K562 (cell line): ENCODE measurements around the gene DTL. TPM values are rescaled to one million over a fixed set of nuclear protein-coding genes. Genes with fewer than 3 reads are reported as not detected.

Experiments
- ATAC-seq: fragments of 200-7000 bp; cut with Tn5 transposase; 3 replicates; pipeline ENCODE4 v1.9.1; 2020; ENCODE audit warnings: moderate library complexity
- BruUV-seq: library from RNA; stranded (reverse); fragments of 400-500 nt; replicated peaks from 2 replicates; lab custom pipeline; 2021; lab: Mats Ljungman, UMichigan
- CTCF ChIA-PET: fragments of 300-600 bp; formaldehyde crosslinking; extraction: SDS; loops from one replicate; lab custom pipeline; 2021; ENCODE audit warnings: low intra/inter-chr PET ratio; lab: Yijun Ruan, JAX
- POLR2A ChIA-PET: fragments of 300-600, 350-650 bp; sonication (Branson Sonifier 250); formaldehyde crosslinking; extraction: SDS; loops from one replicate; lab custom pipeline; 2021; ENCODE audit warnings: antibody characterized with exemption, inconsistent platforms; lab: Yijun Ruan, JAX
- DNase-seq, 4 experiments: peaks; one replicate each; pipeline versions ENCODE4 v3.0.0 to v3.0.0-alpha.2; 2011 to 2018; ENCODE audit warnings: low spot score in 3 of 4, mixed read lengths in 3 of 4; ENCODE audit errors: extremely low read depth in 1 of 4
- FAIRE-seq: peaks from 2 replicates; lab custom pipeline; 2011; peaks lifted over from hg19 to GRCh38; lab: Jason Lieb, UNC
- H2AFZ ChIP-seq: 2 replicates; pipeline ENCODE4 v1.6.0; 2011; ENCODE audit warnings: low read depth, low read length, control low read depth, inconsistent platforms
- H3K27ac ChIP-seq: fragments of 200-600 bp; 3 replicates; pipeline ENCODE4 v1.8.0; 2011; ENCODE audit warnings: low read depth, mild to moderate bottlenecking, control low read depth, inconsistent platforms, low read length, moderate library complexity, mixed read lengths; ENCODE audit errors: extremely low read depth
- H3K27me3 ChIP-seq, 2 experiments: fragments of 300-600 bp in 1 of 2; 2 replicates in 1 of 2; 3 replicates in 1 of 2; pipeline versions ENCODE4 v1.6.0 to v1.8.0; 2011; ENCODE audit warnings: inconsistent platforms in 2 of 2, low read length in 2 of 2, mild to moderate bottlenecking in 1 of 2, mixed read lengths in 1 of 2, moderate library complexity in 1 of 2; ENCODE audit not compliant: control insufficient read depth in 2 of 2, insufficient read depth in 2 of 2
- H3K36me3 ChIP-seq: fragments of 300-600 bp; 3 replicates; pipeline ENCODE4 v1.8.0; 2011; ENCODE audit warnings: mild to moderate bottlenecking, low read length, inconsistent platforms; ENCODE audit not compliant: control insufficient read depth, insufficient read depth
- H3K4me1 ChIP-seq, 2 experiments: fragments of 200-600 bp in 1 of 2; replicated peaks in 1 of 2; 2 replicates in 1 of 2; 3 replicates in 1 of 2; pipeline versions ENCODE4 v1.5.1 to v1.8.0; 2011; ENCODE audit warnings: inconsistent platforms in 2 of 2, low read length in 2 of 2, mild to moderate bottlenecking in 1 of 2, mixed read lengths in 1 of 2, moderate library complexity in 1 of 2; ENCODE audit not compliant: control insufficient read depth in 2 of 2, insufficient read depth in 2 of 2
- H3K4me2 ChIP-seq: 2 replicates; pipeline ENCODE4 v1.6.1; 2011; ENCODE audit warnings: low read length, control low read depth, inconsistent platforms, mixed read lengths; ENCODE audit not compliant: insufficient read depth
- H3K4me3 ChIP-seq: fragments of 200-600 bp; sonication (generic), shearing (Covaris generic); 2 replicates; pipeline ENCODE4 v1.5.1; 2016; ENCODE audit warnings: control low read depth, inconsistent platforms
- H3K79me2 ChIP-seq: fragments of 200-600 bp; 3 replicates; pipeline ENCODE4 v1.8.0; 2011; ENCODE audit warnings: low read length, inconsistent platforms; ENCODE audit not compliant: control insufficient read depth, insufficient read depth
- H3K9ac ChIP-seq, 2 experiments: 2 replicates each; pipeline versions ENCODE4 v1.6.0 to v1.6.1; 2011; ENCODE audit warnings: low read depth in 2 of 2, low read length in 2 of 2, control low read depth in 1 of 2, inconsistent platforms in 1 of 2, mild to moderate bottlenecking in 1 of 2, mixed read lengths in 1 of 2; ENCODE audit not compliant: insufficient read depth in 1 of 2
- H3K9me1 ChIP-seq: one replicate; pipeline ENCODE4 v1.6.0; 2011; ENCODE audit warnings: inconsistent platforms, mild to moderate bottlenecking, low read length, moderate library complexity; ENCODE audit not compliant: control insufficient read depth, insufficient read depth
- H3K9me3 ChIP-seq: replicated peaks from 2 replicates; pipeline ENCODE4 v1.5.1; 2011; ENCODE audit warnings: low read depth, low read length, inconsistent platforms; ENCODE audit not compliant: control insufficient read depth, insufficient read depth
- H4K20me1 ChIP-seq: replicated peaks from 2 replicates; pipeline ENCODE4 v1.6.1; 2011; ENCODE audit warnings: low read length, inconsistent platforms, mixed read lengths; ENCODE audit not compliant: control insufficient read depth, insufficient read depth
- ADNP ChIP-seq: fragments of 200-800 bp; sonication (Bioruptor generic); IDR thresholded peaks from 2 replicates; pipeline ENCODE4 v1.6.1; 2016; ENCODE audit warnings: missing genetic modification characterization, missing compliant biosample characterization
- EHMT2 ChIP-seq: fragments of 450-650 bp; IDR thresholded peaks from 2 replicates; pipeline ENCODE4 v1.6.1; 2018; ENCODE audit warnings: antibody characterized with exemption
- ERF ChIP-seq: fragments of 450-650 bp; formaldehyde crosslinking; IDR thresholded peaks from 2 replicates; pipeline ENCODE4 v1.4.0; 2020; ENCODE audit warnings: mild to moderate bottlenecking, mixed read lengths
- EWSR1 ChIP-seq: fragments of 450-650 bp; IDR thresholded peaks from 2 replicates; pipeline ENCODE4 v1.6.1; 2018; ENCODE audit warnings: borderline replicate concordance, mild to moderate bottlenecking, low read depth, moderate library complexity; ENCODE audit not compliant: partially characterized antibody
- FOSL1 ChIP-seq: fragments of 200-800 bp; sonication (Bioruptor generic); conservative IDR thresholded peaks from 2 replicates; pipeline ENCODE4 v1.6.1; 2016; ENCODE audit warnings: missing genetic modification characterization, missing compliant biosample characterization
- FOXK2 ChIP-seq, 2 experiments: fragments of 450-650 bp; IDR thresholded peaks in 1 of 2; conservative IDR thresholded peaks in 1 of 2; 2 replicates each; pipeline ENCODE4 v1.6.1; 2016; ENCODE audit warnings: low read depth in 2 of 2, mild to moderate bottlenecking in 1 of 2
- GTF2A2 ChIP-seq: IDR thresholded peaks from 2 replicates; pipeline ENCODE4 v1.6.1; 2016; ENCODE audit warnings: mild to moderate bottlenecking, missing genetic modification characterization, missing compliant biosample characterization
- HOXB6 ChIP-seq: fragments of 250-450 bp; sonication (Bioruptor Pico); IDR thresholded peaks from 2 replicates; pipeline ENCODE4 v1.5.1; 2022; ENCODE audit warnings: mild to moderate bottlenecking, borderline replicate concordance
- KLF1 ChIP-seq: fragments of 450-650 bp; IDR thresholded peaks from 2 replicates; pipeline ENCODE4 v1.6.1; 2016; ENCODE audit warnings: missing genetic modification characterization, missing compliant biosample characterization
- MBD2 ChIP-seq: sonication (generic); IDR thresholded peaks from 2 replicates; pipeline ENCODE4 v1.6.1; 2016; ENCODE audit warnings: low read depth, borderline replicate concordance
- MIER1 ChIP-seq: fragments of 450-650 bp; IDR thresholded peaks from 2 replicates; pipeline ENCODE4 v1.6.1; 2016; ENCODE audit warnings: antibody characterized with exemption, mild to moderate bottlenecking, low read depth
- MYC ChIP-seq, 2 experiments: fragments of 250-450 bp in 1 of 2; sonication (Bioruptor Pico) in 1 of 2; IDR thresholded peaks; 2 replicates each; pipeline versions ENCODE4 v1.5.1 to v1.6.1; 2012 to 2021; ENCODE audit warnings: low read depth in 2 of 2, borderline replicate concordance in 1 of 2, improper control_type of control experiment in 1 of 2, low read length in 1 of 2, mild to moderate bottlenecking in 1 of 2, moderate library complexity in 1 of 2
- NFE2L1 ChIP-seq: fragments of 450-650 bp; IDR thresholded peaks from 2 replicates; pipeline ENCODE4 v1.6.1; 2016; ENCODE audit warnings: missing genetic modification characterization, low read depth, mild to moderate bottlenecking, missing compliant biosample characterization, moderate library complexity, borderline replicate concordance
- NR2F6 ChIP-seq: fragments of 450-650 bp; formaldehyde crosslinking; IDR thresholded peaks from 2 replicates; pipeline ENCODE4 v1.4.0; 2020; ENCODE audit warnings: mild to moderate bottlenecking
- NUFIP1 ChIP-seq: fragments of 450-650 bp; IDR thresholded peaks from 2 replicates; pipeline ENCODE4 v1.6.1; 2018; ENCODE audit not compliant: partially characterized antibody
- RB1 ChIP-seq: fragments of 450-650 bp; IDR thresholded peaks from 2 replicates; pipeline ENCODE4 v1.6.1; 2017; ENCODE audit warnings: low read depth, mild to moderate bottlenecking
- RFX5 ChIP-seq: IDR thresholded peaks from 2 replicates; pipeline ENCODE4 v1.6.1; 2011; ENCODE audit warnings: low read depth, mild to moderate bottlenecking, improper control_type of control experiment, low read length
- RNF2 ChIP-seq: sonication (generic); IDR thresholded peaks from 2 replicates; pipeline ENCODE4 v1.6.1; 2016
- SRF ChIP-seq, 2 experiments: fragments of 250-450, 450-650 bp in 1 of 2; sonication (Bioruptor Pico) in 1 of 2; sonication (generic) in 1 of 2; formaldehyde crosslinking; IDR thresholded peaks; 2 replicates each; pipeline versions ENCODE4 v1.5.0 to v1.5.1; 2020 to 2022; ENCODE audit warnings: mild to moderate bottlenecking in 1 of 2, missing genetic modification reagents in 1 of 2
- SRSF3 ChIP-seq: fragments of 200-400 bp; formaldehyde crosslinking; IDR thresholded peaks from 2 replicates; pipeline ENCODE4 v1.6.1; 2016; ENCODE audit warnings: mild to moderate bottlenecking, low read length, moderate library complexity; ENCODE audit not compliant: insufficient read depth
- TEAD4 ChIP-seq, 2 experiments: sonication (generic) in 1 of 2; formaldehyde crosslinking in 1 of 2; IDR thresholded peaks; 2 replicates each; pipeline versions ENCODE4 v1.6.1 to v1.8.0; 2012 to 2022; ENCODE audit warnings: borderline replicate concordance in 1 of 2, inconsistent platforms in 1 of 2, low read length in 1 of 2, mild to moderate bottlenecking in 1 of 2, missing genetic modification reagents in 1 of 2
- ZNF324 ChIP-seq: fragments of 250-450 bp; sonication (Bioruptor Pico); IDR thresholded peaks from 2 replicates; pipeline ENCODE4 v1.4.0; 2020; ENCODE audit warnings: mild to moderate bottlenecking
- ZNF354B ChIP-seq: fragments of 250-450 bp; sonication (Bioruptor Pico); IDR thresholded peaks from 2 replicates; pipeline ENCODE4 v1.4.0; 2020
- WGBS: fragments of 100-300 bp; shearing (Covaris generic); methylation state at CpG from one replicate; pipeline ENCODE4 v1.1.6; 2016; ENCODE audit warnings: low coverage, mixed read lengths; ENCODE audit not compliant: insufficient coverage; ENCODE audit errors: missing lambda C conversion rate; 5-methylcytosine and 5-hydroxymethylcytosine counted together
- in situ Hi-C: fragments of 300-500 bp; cut with MboI; formaldehyde crosslinking; loops from 4 replicates; pipeline ENCODE4 v1.15.0; 2018; ENCODE audit warnings: inconsistent platforms, mixed read lengths
- intact Hi-C: fragments of 100-400 bp; cut with micrococcal nuclease; formaldehyde crosslinking; loops from 2 replicates; pipeline ENCODE4 v1.14.2; 2022
- polyA plus RNA-seq, 8 experiments: library from polyadenylated mRNA; depleted of rRNA in 4 of 8; stranded (reverse) in 5 of 8; unstranded in 3 of 8; fragments of >200 nt; fragmentation: Nextera tagmentation in 2 of 8; fragmentation: Illumina TruSeq in 1 of 8; extraction: Ambion mirVana in 2 of 8; extraction: Trizol in 1 of 8; gene quantifications; 2 replicates each; pipeline versions ENCODE4 v1.2.1 to v1.2.3, GENCODE V29; 2011 to 2014; ENCODE audit warnings: inconsistent platforms in 1 of 8, missing spikeins in 1 of 8
- total RNA-seq, 7 experiments: library from RNA; depleted of rRNA in 6 of 7; stranded (reverse); fragments of >200 nt in 6 of 7; fragmentation: Illumina TruSeq in 2 of 7; extraction: Trizol in 2 of 7; gene quantifications; 2 replicates each; pipeline versions ENCODE4 v1.2.1 to v1.2.3, GENCODE V29; 2011 to 2021; ENCODE audit warnings: low replicate concordance in 1 of 7
- TF ChIP-seq, protein P1 (sequence below): sonication (generic); IDR thresholded peaks from 2 replicates; pipeline ENCODE4 v1.6.1; 2016

DTL gene
- total and polyA plus RNA-seq, 9 of the 15 experiments (the other 6 are each of a cell fraction or from before 2014, with no cell fraction given): 38.3 to 81.0 (median 63.2) TPM

GRCh38 chr1:212121779-212122178 lies 86.2 kb downstream of the DTL start:
- no peak overlapping the region for H3K4me3 ChIP-seq
- ATAC-seq (no peak; the same call in 1 of the 3 replicates), DNase-seq (peak in 1 of 4 experiments; percentile 32), FAIRE-seq (peak; percentile 26)
- no peak overlapping the region for H3K4me2 ChIP-seq
- intact Hi-C loops (no loop called here), in situ Hi-C loops (no loop called here)
- peaks cover 2 to 25% of the 10 kb centered on the region in 2 experiments for H3K4me1 ChIP-seq
- CTCF ChIA-PET: no interaction called here
- no TSS peak for BruUV-seq
- H3K79me2 ChIP-seq: no peaks in the 10 kb centered on the region
- H2AFZ ChIP-seq: no peak overlapping the region
- H3K9ac ChIP-seq: no peak overlapping the region
- POLR2A ChIA-PET: no interaction called here
- H3K27me3 ChIP-seq: no peaks in the 10 kb centered on the region
- no peaks in the 10 kb centered on the region for H4K20me1 ChIP-seq
- peaks cover 13% of the 10 kb centered on the region; the same call in 2 of the 3 replicates for H3K36me3 ChIP-seq
- 5% methylated on average over 2 of the region's 2 CpGs for WGBS
- H3K9me1 ChIP-seq: no peaks in the 10 kb centered on the region
- no peak overlapping the region for H3K27ac ChIP-seq
- H3K9me3 ChIP-seq: no peaks in the 10 kb centered on the region
- TF ChIP-seq EHMT2 (no peak), HOXB6 (no peak), KLF1 (tag) (no peak), MYC (IDR thresholded peaks at IDR 0.05; ENCODE audit: low read depth, low read length) (no peak; the same call in 1 of the 2 replicates), MYC (CRISPR knock-in tag; IDR thresholded peaks at IDR 0.05; ENCODE audit: borderline replicate concordance, low read depth) (no peak), SRSF3 (no peak), MBD2 (no peak), MIER1 (no peak), NR2F6 (CRISPR knock-in tag) (no peak), NFE2L1 (no peak), ZNF354B (CRISPR knock-in tag) (no peak), RFX5 (no peak), SRF (CRISPR knock-in tag; IDR thresholded peaks at IDR 0.05) (no peak), EWSR1 (no peak), ZNF324 (CRISPR knock-in tag) (0 out of 2 replicates have a peak, but pooled peaks have one; percentile 11), TEAD4 (IDR thresholded peaks at IDR 0.05; ENCODE audit: low read length) (peak; percentile 57; the same call in 1 of the 2 replicates), TEAD4 (CRISPR knock-in tag; IDR thresholded peaks at IDR 0.05; ENCODE audit: borderline replicate concordance) (no peak), ERF (CRISPR knock-in tag) (no peak), RNF2 (no peak), ADNP (tag) (no peak), RB1 (no peak), FOSL1 (tag) (peak; percentile 90), GTF2A2 (tag) (no peak), NUFIP1 (no peak), FOXK2 (conservative IDR thresholded peaks at IDR 0.05 in 1 of 2, IDR thresholded peaks at IDR 0.05 in 1 of 2; ENCODE audit: low read depth in 2 of 2) (peak; percentile 25 to 29; a peak in 1 of 4 replicates)
- TF ChIP-seq, protein P1, sequence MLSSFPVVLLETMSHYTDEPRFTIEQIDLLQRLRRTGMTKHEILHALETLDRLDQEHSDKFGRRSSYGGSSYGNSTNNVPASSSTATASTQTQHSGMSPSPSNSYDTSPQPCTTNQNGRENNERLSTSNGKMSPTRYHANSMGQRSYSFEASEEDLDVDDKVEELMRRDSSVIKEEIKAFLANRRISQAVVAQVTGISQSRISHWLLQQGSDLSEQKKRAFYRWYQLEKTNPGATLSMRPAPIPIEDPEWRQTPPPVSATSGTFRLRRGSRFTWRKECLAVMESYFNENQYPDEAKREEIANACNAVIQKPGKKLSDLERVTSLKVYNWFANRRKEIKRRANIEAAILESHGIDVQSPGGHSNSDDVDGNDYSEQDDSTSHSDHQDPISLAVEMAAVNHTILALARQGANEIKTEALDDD: peak; percentile 60; the same call in 1 of the 2 replicates
